Testis (tissue), 3 donors: Measurements from ENCODE around the gene HOMER2. TPM values are rescaled to one million over a fixed set of nuclear protein-coding genes. Genes with fewer than 3 reads are reported as not detected.

Source experiments
- DNase-seq: peaks from one replicate; pipeline ENCODE4 v3.0.0-alpha.2; 2019
- H3K27ac ChIP-seq, 2 donors: fragments of 200-600 bp; sonication (generic); one replicate each; pipeline ENCODE4 v1.5.1; 2019
- H3K27me3 ChIP-seq: fragments of 200-600 bp; sonication (generic); one replicate; pipeline ENCODE4 v1.5.1; 2019
- H3K36me3 ChIP-seq: fragments of 200-600 bp; sonication (generic); one replicate; pipeline ENCODE4 v1.5.1; 2017; ENCODE audit warnings: low read depth; ENCODE audit errors: missing control alignments
- H3K4me1 ChIP-seq: fragments of 200-600 bp; sonication (generic); one replicate; pipeline ENCODE4 v1.5.1; 2019
- H3K4me3 ChIP-seq, 2 donors: fragments of 200-600 bp; sonication (generic); one replicate each; pipeline ENCODE4 v1.5.1; 2017 to 2019
- H3K9me3 ChIP-seq: fragments of 200-600 bp; sonication (generic); one replicate; pipeline ENCODE4 v1.5.1; 2017
- POLR2A ChIP-seq: fragments of 450-650 bp; IDR thresholded peaks from one replicate; pipeline ENCODE4 v1.6.1; 2017; ENCODE audit warnings: antibody characterized with exemption, mild to moderate bottlenecking, moderate library complexity
- WGBS, 2 donors: methylation state at CpG; one replicate each; pipeline ENCODE4 v1.1.5; 2018; 5-methylcytosine and 5-hydroxymethylcytosine counted together
- intact Hi-C: fragments of 100-400 bp; cut with DNase I; formaldehyde crosslinking; loops from one replicate; pipeline ENCODE4 v1.15.1; 2023; ENCODE audit warnings: low total_unique reads
- polyA plus RNA-seq: library from polyadenylated mRNA; stranded (reverse); fragments of 350-450 nt; fragmentation: Illumina TruSeq; extraction: RNeasy Lipid Tissue Mini Kit (QIAGEN cat#74804); gene quantifications from one replicate; pipeline ENCODE4 v1.2.3, GENCODE V29; 2014; ENCODE audit warnings: low read depth, low replicate concordance; ENCODE audit not compliant: insufficient read depth
- total RNA-seq, 2 donors: library from RNA; depleted of rRNA; stranded (reverse); fragments of >200 nt; gene quantifications; one replicate each; pipeline ENCODE4 v1.2.3, GENCODE V29; 2016
- TF ChIP-seq, protein P1 (sequence below), 3 experiments: fragments of 450-650 bp in 2 of 3; fragments of 200-600 bp in 1 of 3; sonication (generic) in 1 of 3; IDR thresholded peaks; one replicate each; pipeline ENCODE4 v1.5.1; 2016 to 2019; ENCODE audit warnings: antibody characterized with exemption in 3 of 3, mild to moderate bottlenecking in 2 of 3, moderate library complexity in 1 of 3

The HOMER2 gene
- total and polyA plus RNA-seq, 3 donors from 2014 or later = 18.7 to 40.5 (median 38.5) TPM

DNA sequence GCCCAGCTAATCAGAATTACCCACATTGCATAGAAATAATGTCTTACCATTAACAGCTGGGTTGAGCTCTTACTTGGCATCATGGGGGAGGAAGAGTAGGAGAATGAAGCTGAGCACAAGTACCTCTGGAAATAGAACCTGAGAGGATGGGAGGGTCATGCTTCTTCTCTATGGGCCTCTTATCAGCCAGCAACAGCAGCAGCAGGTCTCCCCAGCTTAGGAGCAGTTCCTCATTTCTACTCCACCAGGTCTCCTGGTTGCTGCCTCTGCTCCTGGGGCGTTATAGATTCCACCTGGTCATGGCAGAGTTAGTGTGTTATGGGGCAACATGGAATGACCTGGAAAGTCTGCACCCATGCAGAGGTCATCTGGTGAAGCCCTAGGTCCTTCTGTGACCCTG, 150.0 kb downstream of the HOMER2 start:
- Histone ChIP-seq H3K27me3 (no peaks in the 10 kb centered on the region), H3K4me3 (no peak overlapping the region), H3K27ac (no peak overlapping the region), H3K4me1 (no peaks in the 10 kb centered on the region), H3K9me3 (no peaks in the 10 kb centered on the region), H3K36me3 (no peaks in the 10 kb centered on the region)
- DNase-seq = no peak
- WGBS, 2 donors = 87 to 100% methylated on average over 1 of the region's 1 CpG
- no peak for TF ChIP-seq POLR2A
- TF ChIP-seq, protein P1, sequence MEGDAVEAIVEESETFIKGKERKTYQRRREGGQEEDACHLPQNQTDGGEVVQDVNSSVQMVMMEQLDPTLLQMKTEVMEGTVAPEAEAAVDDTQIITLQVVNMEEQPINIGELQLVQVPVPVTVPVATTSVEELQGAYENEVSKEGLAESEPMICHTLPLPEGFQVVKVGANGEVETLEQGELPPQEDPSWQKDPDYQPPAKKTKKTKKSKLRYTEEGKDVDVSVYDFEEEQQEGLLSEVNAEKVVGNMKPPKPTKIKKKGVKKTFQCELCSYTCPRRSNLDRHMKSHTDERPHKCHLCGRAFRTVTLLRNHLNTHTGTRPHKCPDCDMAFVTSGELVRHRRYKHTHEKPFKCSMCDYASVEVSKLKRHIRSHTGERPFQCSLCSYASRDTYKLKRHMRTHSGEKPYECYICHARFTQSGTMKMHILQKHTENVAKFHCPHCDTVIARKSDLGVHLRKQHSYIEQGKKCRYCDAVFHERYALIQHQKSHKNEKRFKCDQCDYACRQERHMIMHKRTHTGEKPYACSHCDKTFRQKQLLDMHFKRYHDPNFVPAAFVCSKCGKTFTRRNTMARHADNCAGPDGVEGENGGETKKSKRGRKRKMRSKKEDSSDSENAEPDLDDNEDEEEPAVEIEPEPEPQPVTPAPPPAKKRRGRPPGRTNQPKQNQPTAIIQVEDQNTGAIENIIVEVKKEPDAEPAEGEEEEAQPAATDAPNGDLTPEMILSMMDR (IDR thresholded peaks at IDR 0.05) = no peak
- intact Hi-C loops = no loop called here

DNA sequence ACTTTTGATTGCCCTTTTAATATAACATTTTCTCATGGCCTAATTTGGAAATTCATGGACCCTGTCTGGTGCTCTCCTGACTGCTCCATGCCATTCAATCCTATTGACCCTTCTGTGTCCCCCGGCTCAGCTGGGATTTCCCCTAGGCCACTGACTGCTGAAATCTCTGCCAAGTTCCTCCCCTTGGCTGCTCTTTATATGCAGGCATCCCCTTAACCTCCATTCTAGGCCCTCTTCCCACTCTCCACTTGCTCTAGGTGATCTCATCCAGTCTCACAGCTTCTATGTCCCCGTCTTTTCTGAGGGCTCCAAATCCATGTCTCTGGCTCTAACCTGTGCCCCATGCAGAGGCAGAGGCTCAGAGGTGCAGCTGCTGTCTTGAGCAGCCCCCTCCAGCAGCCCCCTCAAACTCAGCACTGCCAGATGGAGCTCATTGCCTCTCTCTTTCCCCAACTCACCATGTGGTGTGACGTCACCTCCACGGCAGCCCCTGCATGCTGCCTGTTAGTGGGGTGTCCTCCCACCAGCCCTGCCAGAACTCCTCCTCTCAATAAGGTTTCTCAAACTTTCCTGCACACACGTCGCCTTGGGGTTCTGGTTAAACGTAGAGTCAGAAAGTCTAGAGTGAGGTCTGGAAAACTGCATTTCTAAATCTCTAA, 153.2 kb downstream of the HOMER2 start:
- Histone ChIP-seq H3K27me3 (no peaks in the 10 kb centered on the region), H3K4me1 (no peaks in the 10 kb centered on the region), H3K27ac (no peak overlapping the region), H3K4me3 (no peak overlapping the region), H3K9me3 (no peaks in the 10 kb centered on the region), H3K36me3 (no peaks in the 10 kb centered on the region)
- TF ChIP-seq, protein P1 (IDR thresholded peaks at IDR 0.05) = no peak
- TF ChIP-seq POLR2A = no peak
- WGBS, 2 donors = 83 to 89% methylated on average over 7 of the region's 7 CpGs
- no peak for DNase-seq
- intact Hi-C loops = no loop called here

Other genes with a start within 250 kb of the HOMER2 start
- gene AP3B2, start 242.8 kb downstream of the HOMER2 start, total RNA-seq = 10 to 100 TPM; 12.0 to 15.5 TPM
- gene AP3B2, start 242.8 kb downstream of the HOMER2 start, polyA plus RNA-seq = 22.9 TPM
- gene FSD2, start 146.7 kb downstream of the HOMER2 start, total RNA-seq = under 1 TPM in 1 of 2 donors, not detected in 1; 0.19 TPM
- gene FSD2, start 146.7 kb downstream of the HOMER2 start, polyA plus RNA-seq = 0.95 TPM
- 10 to 100 TPM in 1 of 2 donors, 1 to 10 TPM in 1; 9.8 to 11.0 TPM for gene WHAMM, start 143.1 kb downstream of the HOMER2 start, total RNA-seq
- 5.3 TPM for gene WHAMM, start 143.1 kb downstream of the HOMER2 start, polyA plus RNA-seq
- 10 to 100 TPM; 21.2 to 26.9 TPM for gene RAMAC, start 33.5 kb upstream of the HOMER2 start, total RNA-seq
- gene RAMAC, start 33.5 kb upstream of the HOMER2 start, polyA plus RNA-seq = 33.5 TPM
- gene C15orf40, start 58.9 kb upstream of the HOMER2 start, total RNA-seq = 10 to 100 TPM; 22.8 to 24.7 TPM
- 55.2 TPM for gene C15orf40, start 58.9 kb upstream of the HOMER2 start, polyA plus RNA-seq
- 100 to 1,000 TPM in 1 of 2 donors, 10 to 100 TPM in 1; 94.6 to 104 TPM for gene BTBD1, start 114.5 kb upstream of the HOMER2 start, total RNA-seq
- 118 TPM for gene BTBD1, start 114.5 kb upstream of the HOMER2 start, polyA plus RNA-seq
- gene TM6SF1, start 154.9 kb upstream of the HOMER2 start, total RNA-seq = 1 to 10 TPM; 3.0 to 5.0 TPM
- 9.7 TPM for gene TM6SF1, start 154.9 kb upstream of the HOMER2 start, polyA plus RNA-seq